A549 treated with CpdA at 1 μM for 4 hours (cell line): Measurements from ENCODE around the gene MRPL40. TPM values are rescaled to one million over a fixed set of nuclear protein-coding genes. Genes with fewer than 3 reads are reported as not detected.

ENCODE experiments used
- total RNA-seq: library from RNA; stranded (reverse); fragments of 200-300 nt; extraction: Qiagen RNA extraction; gene quantifications from 5 replicates; pipeline ENCODE4 v1.2.3, GENCODE V29; 2022; ENCODE audit warnings: low read depth

Gene MRPL40
- 38.2 to 47.5 TPM (median 47.0 TPM) in 5 replicates for total RNA-seq

DNA sequence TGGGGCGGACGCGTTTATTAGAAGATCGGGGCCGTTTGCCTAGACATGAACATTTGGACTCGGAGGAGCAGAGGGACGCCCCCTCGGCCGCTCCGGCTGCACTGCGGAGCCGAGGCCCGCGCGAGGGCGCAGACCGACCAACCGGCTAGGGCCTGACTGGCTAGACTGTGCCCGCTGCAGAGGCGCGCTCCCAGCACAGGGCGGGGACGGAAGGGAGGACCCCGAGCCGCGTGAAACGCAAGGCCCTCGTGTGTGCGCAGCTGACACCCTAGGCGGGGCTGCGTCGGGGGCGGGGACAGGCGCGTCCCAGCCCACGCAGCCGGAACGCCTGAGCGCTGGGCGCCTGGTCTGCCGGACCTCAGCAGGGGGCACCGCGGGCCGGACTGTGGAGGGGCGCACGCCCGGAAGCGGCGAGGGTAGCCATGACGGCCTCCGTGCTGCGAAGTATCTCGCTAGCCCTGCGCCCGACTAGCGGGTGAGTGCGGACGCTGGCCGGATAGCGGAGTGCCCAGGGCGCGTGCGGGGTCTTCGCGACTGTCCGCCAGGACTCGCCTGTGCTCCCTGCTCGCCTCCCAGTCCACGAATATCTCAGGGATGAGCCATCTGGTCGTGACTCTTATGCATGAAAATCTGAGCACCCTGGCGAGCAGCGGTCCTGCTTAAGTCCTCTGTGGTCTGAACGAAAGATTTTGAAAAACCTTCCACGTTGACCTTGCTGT lies at the start of gene MRPL40:
MRPL40 (plus strand) TSS at position 413 of the 719 bp plus-strand sequence; CDS start at position 423, 10 bp downstream.

DNA sequence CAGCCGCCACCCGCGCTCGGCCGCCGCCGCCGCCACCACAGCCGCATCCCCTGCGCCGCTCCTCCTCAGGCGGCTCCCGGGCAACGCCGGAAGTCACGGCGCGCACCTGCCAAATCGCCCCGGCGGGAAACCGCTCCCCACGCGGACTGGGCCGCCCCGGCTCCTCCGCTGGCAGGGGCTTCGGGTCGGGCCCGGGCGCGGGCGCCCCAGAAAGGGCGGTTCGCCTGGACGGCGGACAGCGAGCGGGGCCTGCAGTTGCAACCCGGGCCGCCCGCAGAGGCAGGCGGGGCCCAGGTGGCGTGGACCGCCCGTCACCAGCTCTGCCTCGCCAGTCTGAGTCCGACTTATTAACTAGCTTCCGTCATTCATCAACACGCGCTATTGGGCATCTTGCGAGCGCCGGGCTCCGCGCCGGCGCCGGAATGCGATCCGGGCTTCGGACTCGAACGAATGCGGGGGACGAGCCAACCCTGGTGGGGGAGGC lies 654 bp upstream of the MRPL40 start, which contains the start of gene HIRA:
HIRA (minus strand) TSS at position 85 of the 484 bp plus-strand sequence. CDS start 257 bp downstream, outside the sequence.

DNA sequence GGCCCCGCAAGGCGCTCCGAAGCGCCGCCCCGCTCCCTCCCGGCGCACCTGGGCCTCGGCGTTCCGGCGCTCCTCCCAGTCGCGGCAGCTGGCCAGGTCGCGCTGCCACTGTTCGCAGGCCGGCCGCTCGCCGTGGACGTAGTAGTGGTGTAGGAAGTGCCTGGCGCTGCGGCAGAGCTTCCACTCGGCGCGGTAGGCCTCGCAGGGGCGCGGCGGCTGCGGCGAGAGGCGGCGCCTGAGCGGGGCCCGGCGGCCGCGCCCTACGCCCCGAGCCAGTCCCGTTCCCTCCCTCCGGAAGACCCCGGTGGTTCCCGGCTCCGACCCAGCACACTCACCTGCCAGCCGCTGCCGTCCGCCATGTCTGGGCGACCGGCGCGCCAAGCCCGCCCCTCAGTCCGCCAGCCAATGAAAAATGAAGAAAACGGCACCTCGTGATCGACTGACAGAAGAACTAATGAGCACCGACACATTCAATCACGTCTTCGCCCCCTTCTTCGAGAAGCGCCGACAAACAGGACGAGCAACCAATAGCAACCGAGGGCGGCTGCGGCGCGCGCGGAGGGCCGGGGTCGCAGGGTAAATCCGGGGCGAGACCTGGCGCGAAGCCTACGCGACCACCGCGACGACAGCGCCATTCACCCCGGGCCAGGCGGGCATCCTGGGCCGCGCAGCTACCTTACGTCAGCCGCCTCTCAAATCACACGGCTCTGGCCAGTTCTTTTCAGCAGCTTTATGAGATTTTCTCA lies 15.2 kb downstream of the MRPL40 start, which contains the start of gene C22orf39:
C22orf39 (minus strand) TSS at position 382 of the 746 bp plus-strand sequence; CDS start at position 359, 23 bp downstream.

DNA sequence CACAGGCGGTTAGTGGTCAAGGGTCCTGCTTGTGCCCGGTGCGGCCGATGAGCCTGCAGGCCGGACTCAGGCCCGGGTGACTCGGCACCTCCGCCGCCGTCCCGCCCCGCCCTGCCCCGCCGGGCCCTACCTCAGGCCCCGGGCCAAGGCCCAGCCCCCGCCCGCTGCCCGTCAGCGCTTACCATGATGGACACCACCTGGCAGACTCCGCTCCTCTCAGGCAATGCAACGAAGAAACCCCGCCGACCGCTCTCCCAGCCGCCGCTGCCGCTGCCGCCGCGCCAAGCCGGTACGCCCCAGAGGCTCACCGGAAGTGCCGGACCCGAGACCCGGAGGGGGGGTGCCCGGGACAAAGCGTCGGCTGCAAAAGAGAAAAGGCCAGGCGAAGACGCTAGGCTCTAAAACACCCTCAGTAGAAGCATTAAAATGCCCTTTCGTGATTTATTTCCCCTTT lies 46.6 kb downstream of the MRPL40 start, which contains the start of gene UFD1:
UFD1 (minus strand) TSS at position 293 of the 454 bp plus-strand sequence; CDS start at position 185, 108 bp downstream.

DNA sequence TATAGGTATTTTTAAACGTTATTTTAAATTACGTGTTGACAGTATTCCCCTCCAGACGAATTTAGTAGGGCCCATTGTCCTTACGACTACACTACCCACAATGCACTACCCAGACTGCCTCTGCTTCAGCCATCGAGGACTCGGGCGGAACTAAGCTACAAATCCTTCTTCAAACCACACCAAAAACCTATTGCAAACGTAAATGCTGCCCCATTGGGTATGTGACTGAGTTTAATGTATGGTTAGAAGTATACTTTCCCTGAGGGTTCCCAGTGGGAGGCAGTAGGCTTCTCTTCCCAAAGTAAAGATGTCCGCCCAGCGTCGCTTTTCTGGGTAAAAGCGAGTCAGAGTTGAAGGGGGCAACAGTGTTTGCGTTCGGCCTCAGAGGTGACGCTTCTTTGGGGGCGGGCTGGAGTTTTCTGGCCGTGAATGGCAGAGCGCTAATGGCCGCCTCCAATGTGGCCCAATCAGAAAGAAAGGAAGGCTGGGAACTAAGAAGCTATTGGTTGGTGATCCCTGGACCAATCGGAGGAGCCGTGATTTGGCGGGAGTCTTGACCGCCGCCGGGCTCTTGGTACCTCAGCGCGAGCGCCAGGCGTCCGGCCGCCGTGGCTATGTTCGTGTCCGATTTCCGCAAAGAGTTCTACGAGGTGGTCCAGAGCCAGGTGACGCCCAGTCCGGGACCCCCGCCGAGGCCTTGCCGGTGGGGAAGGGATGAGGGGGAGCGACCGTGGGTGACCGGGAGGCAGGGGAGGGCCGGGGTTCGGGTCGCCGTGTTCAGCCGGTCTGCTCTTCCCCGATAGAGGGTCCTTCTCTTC lies 47.2 kb downstream of the MRPL40 start, which contains the start of gene CDC45:
CDC45 (plus strand) TSS at position 566 of the 818 bp plus-strand sequence; CDS start at position 615, 49 bp downstream.

Other genes with a start within 250 kb of the MRPL40 start
- gene CLTCL1, start 140.8 kb upstream of the MRPL40 start, total RNA-seq, result 3.5 to 5.8 TPM (median 5.4 TPM) in 5 replicates
- gene HIRA, start 812 bp upstream of the MRPL40 start, total RNA-seq, result 19.8 to 25.1 TPM (median 24.4 TPM) in 5 replicates
- 11.7 to 16.0 TPM (median 14.3 TPM) in 5 replicates for gene C22orf39, start 15.2 kb downstream of the MRPL40 start, total RNA-seq
- gene UFD1, start 46.6 kb downstream of the MRPL40 start, total RNA-seq, result 93.2 to 102 TPM (median 100 TPM) in 5 replicates
- gene CDC45, start 47.4 kb downstream of the MRPL40 start, total RNA-seq, result 24.1 to 27.9 TPM (median 24.8 TPM) in 5 replicates
- not detected in 5 replicates for gene CLDN5, start 91.9 kb downstream of the MRPL40 start, total RNA-seq